IPS DF 6.9 (cell line): ENCODE data around the gene DGKE.

Experiments used
- DNase-seq: peaks from one replicate; pipeline ENCODE4 v3.0.0-alpha.2; 2013; ENCODE audit warnings: low read depth, low spot score
- H3K27ac ChIP-seq: one replicate; pipeline ENCODE4 v1.5.1; 2013; ENCODE audit warnings: low read length, control low read depth
- H3K27me3 ChIP-seq: 2 replicates; pipeline ENCODE4 v1.6.1; 2013; ENCODE audit warnings: mild to moderate bottlenecking, low read length; ENCODE audit not compliant: control insufficient read depth, insufficient read depth
- H3K36me3 ChIP-seq: 2 replicates; pipeline ENCODE4 v1.6.1; 2013; ENCODE audit warnings: low read length; ENCODE audit not compliant: control insufficient read depth, insufficient read depth
- H3K4me1 ChIP-seq: 2 replicates; pipeline ENCODE4 v1.6.1; 2013; ENCODE audit warnings: low read length; ENCODE audit not compliant: control insufficient read depth, insufficient read depth
- H3K4me3 ChIP-seq: 2 replicates; pipeline ENCODE4 v1.5.1; 2013; ENCODE audit warnings: mild to moderate bottlenecking, low read length
- H3K9me3 ChIP-seq: 2 replicates; pipeline ENCODE4 v1.6.1; 2013; ENCODE audit warnings: low read length, inconsistent platforms; ENCODE audit not compliant: control insufficient read depth, insufficient read depth
- WGBS: extraction: QIAGEN DNeasy Blood & Tissue Kit; methylation state at CpG from one replicate; pipeline ENCODE4 v1.1.7; 2013; ENCODE audit warnings: mixed read lengths, missing lambda C conversion rate; ENCODE audit not compliant: insufficient read length, insufficient coverage; 5-methylcytosine and 5-hydroxymethylcytosine counted together

DGKE gene

GRCh38 chr17:56812901-56813388, 21.0 kb upstream of the DGKE start:
- Histone ChIP-seq H3K27me3 (no peaks in the 10 kb centered on the region), H3K36me3 (no peaks in the 10 kb centered on the region), H3K4me3 (no peak overlapping the region), H3K4me1 (0 out of 2 replicates have a peak, but pooled peaks cover 1% of the 10 kb centered on the region), H3K9me3 (no peaks in the 10 kb centered on the region), H3K27ac (no peak overlapping the region)
- DNase-seq, result no peak
- no CpG with 5 or more reads among the region's 7 CpGs for WGBS

- H3K36me3 ChIP-seq, result no peaks in the 10 kb centered on the region
- peaks cover 3% of the 10 kb centered on the region; the same call in 1 of the 2 replicates for H3K4me1 ChIP-seq
- H3K27me3 ChIP-seq, result no peaks in the 10 kb centered on the region
- DNase-seq, result no peak
- H3K9me3 ChIP-seq, result no peaks in the 10 kb centered on the region
- no CpG with 5 or more reads among the region's 6 CpGs for WGBS
- H3K27ac ChIP-seq, result no peak overlapping the region
- no peak overlapping the region for H3K4me3 ChIP-seq
Measured at GRCh38 chr17:56815711-56816110, 18.2 kb upstream of the DGKE start.

- Histone ChIP-seq H3K27me3 (no peaks in the 10 kb centered on the region), H3K9me3 (no peaks in the 10 kb centered on the region), H3K4me3 (no peak overlapping the region), H3K36me3 (no peaks in the 10 kb centered on the region), H3K4me1 (peaks cover 3% of the 10 kb centered on the region; the same call in 1 of the 2 replicates), H3K27ac (no peak overlapping the region)
- no peak for DNase-seq
Measured at GRCh38 chr17:56817066-56817465, 16.9 kb upstream of the DGKE start.

- Histone ChIP-seq H3K36me3 (no peaks in the 10 kb centered on the region), H3K9me3 (no peaks in the 10 kb centered on the region), H3K4me1 (peaks cover 2% of the 10 kb centered on the region; the same call in 1 of the 2 replicates), H3K4me3 (no peak overlapping the region), H3K27me3 (no peaks in the 10 kb centered on the region; the same call in 1 of the 2 replicates), H3K27ac (no peak overlapping the region)
- WGBS, result no CpG with 5 or more reads among the region's 2 CpGs
- DNase-seq, result no peak
Measured at GRCh38 chr17:56819030-56819429, 14.9 kb upstream of the DGKE start.

- DNase-seq, result no peak
- H3K4me3 ChIP-seq, result no peak overlapping the region
- H3K9me3 ChIP-seq, result no peaks in the 10 kb centered on the region
- no CpG with 5 or more reads among the region's 14 CpGs for WGBS
- peaks cover 2% of the 10 kb centered on the region; the same call in 1 of the 2 replicates for H3K4me1 ChIP-seq
- no peak overlapping the region for H3K27ac ChIP-seq
- no peaks in the 10 kb centered on the region; the same call in 1 of the 2 replicates for H3K27me3 ChIP-seq
- H3K36me3 ChIP-seq, result no peaks in the 10 kb centered on the region
Measured at GRCh38 chr17:56819431-56820145, 14.4 kb upstream of the DGKE start.

GRCh38 chr17:56820207-56820606, 13.7 kb upstream of the DGKE start:
- Histone ChIP-seq H3K4me1 (peaks cover 2% of the 10 kb centered on the region; the same call in 1 of the 2 replicates), H3K27me3 (no peaks in the 10 kb centered on the region; the same call in 1 of the 2 replicates), H3K27ac (no peak overlapping the region), H3K4me3 (no peak overlapping the region), H3K36me3 (no peaks in the 10 kb centered on the region), H3K9me3 (no peaks in the 10 kb centered on the region)
- no peak for DNase-seq
- no CpG with 5 or more reads among the region's 10 CpGs for WGBS

- WGBS, result no CpG with 5 or more reads among the region's 3 CpGs
- no peak for DNase-seq
- H3K4me3 ChIP-seq, result no peak overlapping the region
Measured at GRCh38 chr17:56821847-56822534, 12.0 kb upstream of the DGKE start.

GRCh38 chr17:56822725-56823124, 11.2 kb upstream of the DGKE start:
- Histone ChIP-seq H3K4me1 (peaks cover 3% of the 10 kb centered on the region; the same call in 1 of the 2 replicates), H3K4me3 (no peak overlapping the region), H3K9me3 (no peaks in the 10 kb centered on the region), H3K27me3 (no peaks in the 10 kb centered on the region; the same call in 1 of the 2 replicates), H3K27ac (no peak overlapping the region), H3K36me3 (no peaks in the 10 kb centered on the region)
- no peak for DNase-seq
- WGBS, result no CpG with 5 or more reads among the region's 5 CpGs

More at GRCh38 chr17:56821847-56822534, 12.0 kb upstream of the DGKE start:
- no peak overlapping the region for H3K27ac ChIP-seq
- H3K27me3 ChIP-seq, result no peaks in the 10 kb centered on the region; the same call in 1 of the 2 replicates
- no peaks in the 10 kb centered on the region for H3K36me3 ChIP-seq
- peaks cover 2% of the 10 kb centered on the region; the same call in 1 of the 2 replicates for H3K4me1 ChIP-seq
- no peaks in the 10 kb centered on the region for H3K9me3 ChIP-seq

GRCh38 chr17:56823848-56824247, 10.1 kb upstream of the DGKE start:
- H3K4me3 ChIP-seq, result no peak overlapping the region
- H3K36me3 ChIP-seq, result no peaks in the 10 kb centered on the region
- no peaks in the 10 kb centered on the region for H3K9me3 ChIP-seq
- WGBS, result no CpG with 5 or more reads among the region's 2 CpGs
- no peaks in the 10 kb centered on the region; the same call in 1 of the 2 replicates for H3K27me3 ChIP-seq
- peaks cover 3% of the 10 kb centered on the region; the same call in 1 of the 2 replicates for H3K4me1 ChIP-seq
- no peak overlapping the region for H3K27ac ChIP-seq
- DNase-seq, result no peak

- WGBS, result no CpG with 5 or more reads among the region's 1 CpG
- Histone ChIP-seq H3K9me3 (no peaks in the 10 kb centered on the region), H3K4me1 (peaks cover 1% of the 10 kb centered on the region; the same call in 1 of the 2 replicates), H3K27me3 (no peaks in the 10 kb centered on the region; the same call in 1 of the 2 replicates), H3K36me3 (no peaks in the 10 kb centered on the region), H3K27ac (no peak overlapping the region), H3K4me3 (no peak overlapping the region)
- DNase-seq, result no peak
Measured at GRCh38 chr17:56824503-56824902, 9.4 kb upstream of the DGKE start.
